NCI-H2171 (cell line): ENCODE results near the gene GON4L.
"Not testable (repeated sequence)": the region's sequence is repeated elsewhere in the genome, so short reads cannot be mapped to it uniquely, and the experiment has no call there.

Experiments
- DNase-seq: peaks from one replicate; lab custom pipeline; 2025; lab: John Stamatoyannopoulos, UW

The GON4L gene

DNA sequence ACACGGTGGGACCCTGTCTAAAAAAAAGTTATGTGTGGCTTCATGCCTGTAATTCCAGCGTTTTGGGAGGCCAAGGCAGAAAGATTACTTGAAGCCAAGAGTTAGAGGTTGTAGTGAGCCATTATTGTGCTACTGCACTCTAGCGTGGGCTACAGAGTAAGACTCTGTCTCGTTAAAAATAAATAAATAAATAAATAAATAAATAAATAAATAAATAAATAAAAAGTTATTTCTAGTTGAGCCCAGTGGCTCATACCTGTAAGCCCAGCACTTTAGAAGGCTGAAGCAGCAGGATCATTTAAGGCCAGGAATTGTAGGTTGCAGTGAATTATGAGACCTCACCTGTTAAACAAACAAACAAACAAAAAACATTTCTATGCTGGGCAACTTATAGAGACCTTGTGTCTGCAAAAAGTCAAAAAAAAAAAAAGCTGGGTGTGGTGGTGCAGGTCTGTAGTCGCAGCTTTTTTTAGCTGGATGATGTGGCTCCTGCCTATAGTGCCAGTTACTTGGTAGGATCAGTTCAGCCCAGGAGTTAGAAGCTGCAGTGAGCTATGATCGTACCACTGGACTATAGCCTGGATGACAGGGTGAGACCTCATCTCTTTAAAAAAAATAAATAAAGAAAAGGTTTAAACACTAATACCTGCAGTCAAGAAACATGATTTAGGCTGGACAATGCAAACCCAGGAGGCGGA, 25.6 kb downstream of the GON4L start:
- DNase-seq: no peak

DNA sequence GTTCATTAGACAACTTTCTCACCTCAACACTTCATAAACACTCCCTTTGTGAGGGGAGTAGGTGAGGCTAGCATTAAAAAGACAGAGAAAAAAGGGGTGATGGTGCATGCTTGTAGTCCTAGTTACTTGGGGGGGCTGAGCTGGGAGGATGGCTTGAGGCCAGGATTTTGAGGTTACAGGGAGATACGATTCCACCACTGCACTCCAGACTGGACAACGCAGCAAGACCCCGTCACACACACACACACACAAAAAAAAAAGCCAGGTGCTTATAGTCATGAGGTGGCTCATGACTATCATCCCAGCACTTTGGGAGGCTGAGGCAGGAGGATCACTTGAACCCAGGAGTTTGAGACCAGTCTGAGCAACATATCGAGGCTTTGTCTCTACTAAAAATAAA, 29.6 kb downstream of the GON4L start:
- DNase-seq: no peak

DNA sequence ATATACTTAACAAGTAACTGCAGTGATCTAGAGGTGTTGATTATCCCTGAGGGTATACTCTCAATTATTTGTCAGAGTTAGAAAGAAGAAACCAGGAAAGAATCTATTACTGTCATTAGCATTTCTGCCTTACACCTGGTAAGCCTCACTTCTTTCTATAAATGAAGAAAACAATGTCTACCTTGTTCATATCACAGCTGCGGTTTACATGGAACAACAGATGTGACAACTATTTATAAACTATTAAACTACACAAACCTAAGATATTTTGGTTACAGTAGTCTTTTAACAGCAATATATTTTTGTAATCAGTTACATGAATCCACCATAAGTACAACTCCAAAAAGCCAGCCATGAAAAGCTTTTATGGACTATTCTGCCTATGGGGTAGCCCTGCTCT, 40.7 kb downstream of the GON4L start:
- DNase-seq: no peak

DNA sequence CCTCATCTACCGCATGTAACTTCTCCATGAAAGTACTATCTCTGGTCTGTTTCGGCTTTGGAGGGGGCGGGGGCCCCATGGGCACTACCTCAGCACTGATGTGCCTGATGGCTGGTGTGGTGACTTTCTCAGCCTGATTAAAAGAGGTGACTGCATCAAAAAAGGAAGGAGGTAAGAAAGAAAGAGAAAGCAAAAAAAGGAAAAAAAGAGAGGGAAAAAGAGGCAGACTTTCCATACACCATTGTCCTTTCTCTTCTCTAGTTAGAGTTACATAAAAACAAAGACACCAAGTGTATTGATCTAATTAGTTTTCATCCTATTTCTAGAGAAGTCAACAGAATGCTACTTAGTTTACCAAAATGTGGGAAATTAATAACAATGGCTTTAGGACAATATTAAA, 43.3 kb downstream of the GON4L start:
- DNase-seq: no peak

DNA sequence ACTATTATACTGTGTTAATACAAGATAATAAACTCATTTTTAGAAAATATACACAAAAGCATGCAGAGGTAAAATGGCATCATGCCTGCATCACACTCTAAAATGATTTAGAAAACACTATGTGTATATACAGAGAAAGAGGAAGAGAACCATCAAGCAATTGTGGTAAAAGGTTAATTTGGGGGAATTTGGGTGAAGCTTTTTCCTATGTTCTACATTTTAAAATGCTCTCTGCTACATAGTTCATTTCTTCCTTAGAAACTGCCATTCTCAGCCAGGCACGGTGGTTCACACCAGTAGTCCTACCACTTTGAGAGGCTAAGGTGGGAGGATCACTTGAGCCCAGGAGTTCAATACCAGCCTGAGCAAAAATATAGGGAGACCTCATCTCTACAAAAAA, 44.1 kb downstream of the GON4L start:
- DNase-seq: no peak

DNA sequence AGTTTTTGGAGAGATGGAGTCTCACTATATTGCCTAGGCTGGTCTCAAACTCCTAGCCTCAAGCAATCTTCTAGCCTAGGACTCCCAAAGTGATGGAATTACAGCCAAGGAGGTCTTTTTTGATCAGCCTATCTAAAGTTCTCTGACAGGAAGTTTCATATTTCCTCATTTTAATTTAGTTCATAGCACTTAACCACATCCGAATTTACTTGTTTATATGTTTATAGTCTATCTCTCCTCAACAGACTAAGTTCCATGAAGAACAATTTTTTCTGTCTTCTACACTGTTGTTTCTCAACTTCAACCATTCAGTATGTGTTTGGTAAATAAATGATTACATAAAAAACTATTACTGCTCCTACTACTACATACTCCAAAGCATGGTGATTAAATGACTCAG, 47.9 kb downstream of the GON4L start:
- DNase-seq: no peak

DNA sequence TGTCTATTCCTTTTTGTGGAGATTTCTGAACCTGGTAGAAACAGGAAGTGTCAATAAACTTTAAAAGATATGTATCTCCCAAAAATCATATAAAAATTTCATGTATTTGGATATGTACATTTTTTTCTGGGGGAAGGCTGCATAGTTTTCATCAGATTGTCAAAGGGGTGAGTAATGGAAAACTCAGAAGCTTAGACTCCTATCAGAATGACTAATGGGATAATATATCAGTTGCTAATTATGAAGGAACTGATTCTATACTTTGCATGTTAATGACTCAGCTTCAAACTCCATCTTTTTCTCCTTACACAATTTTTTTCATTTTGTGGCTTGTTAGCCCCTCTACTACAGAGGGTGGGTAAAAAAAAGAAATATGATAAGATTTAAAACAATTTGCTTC, 55.9 kb downstream of the GON4L start:
- no peak for DNase-seq

DNA sequence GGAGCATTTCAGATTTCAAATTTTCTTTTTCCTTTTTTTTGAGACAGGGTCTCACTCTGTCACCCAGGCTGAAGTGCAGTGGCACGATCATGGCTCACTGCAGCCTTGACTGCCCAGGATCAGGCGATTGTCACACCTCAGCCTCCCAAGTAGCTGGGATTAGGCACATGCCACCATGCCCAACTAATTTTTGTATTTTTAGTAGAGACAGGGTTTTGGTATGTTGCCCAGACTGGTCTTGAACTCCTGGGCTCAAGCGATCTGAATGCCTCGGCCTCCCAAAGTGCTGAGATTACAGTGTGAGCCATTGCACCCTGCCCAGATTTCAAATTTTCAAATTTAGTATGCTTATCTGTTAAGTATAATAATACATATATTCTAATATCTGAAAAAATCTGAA, 61.4 kb downstream of the GON4L start:
- DNase-seq: not testable (repeated sequence)

DNA sequence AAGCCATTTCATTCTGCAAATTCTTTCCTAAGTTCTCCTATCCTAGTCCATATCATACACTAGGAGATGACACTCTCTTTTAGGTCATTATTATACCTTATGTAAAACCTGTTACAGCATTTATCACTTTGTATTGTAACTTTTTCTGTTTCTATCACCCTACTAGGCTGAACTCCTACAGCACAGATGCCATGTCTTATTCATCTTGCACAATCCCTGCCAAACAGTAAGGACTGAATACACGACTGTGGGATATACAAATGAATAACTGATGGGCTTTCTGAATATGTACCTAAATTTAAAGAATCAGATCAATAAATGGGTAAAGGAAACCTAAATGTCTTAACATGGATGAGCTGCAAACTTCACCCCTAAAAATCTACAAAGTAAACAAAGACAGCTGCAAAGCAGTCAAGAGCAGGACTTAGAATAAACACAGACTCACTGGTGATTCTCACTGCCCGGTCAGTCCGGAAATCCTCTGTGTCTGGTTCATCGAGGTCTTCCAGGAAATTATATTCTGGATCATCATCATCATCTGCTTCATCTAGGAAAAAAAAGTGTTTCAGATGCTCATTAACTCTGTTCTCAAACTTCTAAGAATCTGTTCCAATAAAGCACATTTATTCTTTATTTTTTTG, 62.3 kb downstream of the GON4L start:
- no peak for DNase-seq

DNA sequence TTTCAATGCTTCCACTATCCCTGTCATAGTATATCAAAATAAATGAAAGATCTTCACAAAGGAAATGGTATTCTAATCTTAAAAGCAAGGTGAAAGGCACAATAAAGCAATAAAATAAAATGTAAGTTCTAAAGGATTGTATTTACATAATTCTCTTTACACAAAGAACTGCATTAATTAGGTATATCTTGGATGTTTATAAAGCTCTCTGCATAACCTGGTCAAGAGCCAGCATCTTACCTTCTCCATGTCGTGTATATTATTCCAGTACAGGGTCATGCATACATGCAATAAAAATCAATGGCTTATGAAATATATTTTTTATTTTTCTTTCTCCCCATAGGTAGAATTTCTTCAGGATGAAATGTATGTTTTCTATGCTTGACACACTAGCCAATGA, 63.8 kb downstream of the GON4L start:
- DNase-seq: no peak

DNA sequence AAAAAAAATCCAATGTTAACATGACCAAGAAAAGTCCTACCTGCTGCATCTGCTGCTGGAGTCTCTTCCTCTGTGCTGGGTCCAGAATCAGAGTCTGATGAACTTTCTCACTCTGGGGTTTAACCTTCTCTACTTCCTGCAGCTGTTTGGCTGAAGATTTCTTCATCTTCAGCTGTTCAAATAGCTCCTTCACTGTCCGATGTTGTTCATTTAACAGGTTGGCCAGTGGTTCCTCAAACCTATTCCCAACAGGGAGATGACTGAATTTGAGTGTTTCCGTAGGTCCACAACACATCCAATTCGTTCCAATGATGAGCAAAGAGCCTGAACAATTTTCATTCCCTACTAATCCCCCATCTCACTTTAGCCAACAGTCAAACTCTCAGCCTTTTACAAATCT, 79.4 kb downstream of the GON4L start:
- DNase-seq: no peak

DNA sequence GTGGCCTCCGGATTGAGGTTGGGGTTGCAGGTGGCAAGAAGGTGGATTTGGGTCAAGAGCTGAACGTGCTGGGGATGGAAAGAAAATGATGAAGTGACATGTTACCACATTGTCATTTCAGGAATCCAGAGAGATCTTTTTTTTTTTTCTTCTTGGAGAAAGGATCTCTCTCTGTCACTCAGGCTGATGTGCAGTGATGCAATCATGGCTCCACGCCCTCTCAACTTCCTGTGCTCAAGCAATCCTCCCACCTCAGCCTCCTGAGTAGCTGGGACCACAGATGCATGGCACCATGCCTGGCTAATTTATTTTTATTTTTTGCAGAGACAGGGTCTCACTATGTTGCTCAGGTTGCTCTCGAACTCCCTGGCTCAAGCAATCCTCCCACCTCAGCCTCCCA, 80.6 kb downstream of the GON4L start:
- no peak for DNase-seq

DNA sequence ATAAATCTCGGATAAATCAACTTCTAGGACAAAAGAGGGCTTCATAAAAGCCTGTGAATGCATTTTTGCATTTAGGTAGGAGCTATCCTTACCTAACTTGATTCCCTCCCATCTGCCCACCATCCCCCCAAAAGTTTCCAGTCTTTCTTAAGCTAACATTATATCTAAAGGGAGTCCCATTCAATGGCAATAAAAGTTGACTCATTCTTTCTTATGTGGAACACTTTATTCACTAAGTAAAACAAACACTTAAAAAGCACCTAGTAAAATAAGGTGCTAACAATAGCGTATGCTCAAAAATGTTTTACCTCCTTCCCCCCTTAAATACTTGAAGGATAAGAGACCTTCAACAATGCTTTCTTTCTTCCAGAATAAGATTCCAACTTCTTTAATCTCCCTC, 83.8 kb downstream of the GON4L start:
- DNase-seq: no peak

DNA sequence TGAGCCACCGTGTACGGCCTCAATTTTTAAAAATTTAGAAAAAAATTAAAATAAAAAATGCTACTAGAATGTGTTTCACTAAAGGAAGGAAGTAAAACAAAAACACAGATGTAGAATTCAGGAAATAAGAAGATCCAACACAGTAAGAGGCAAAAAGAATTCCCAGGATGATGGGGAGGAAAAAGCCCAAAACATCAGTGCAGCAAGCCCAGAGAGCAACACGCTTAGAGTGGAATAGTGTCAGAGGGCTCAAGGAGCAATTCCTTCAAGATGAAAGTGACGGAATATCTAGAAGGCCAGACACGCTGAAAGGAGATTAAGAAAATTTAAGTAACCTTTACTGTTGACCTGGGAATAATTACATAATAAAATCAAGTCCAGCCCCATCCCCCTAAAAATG, 87.8 kb downstream of the GON4L start:
- DNase-seq: no peak

DNA sequence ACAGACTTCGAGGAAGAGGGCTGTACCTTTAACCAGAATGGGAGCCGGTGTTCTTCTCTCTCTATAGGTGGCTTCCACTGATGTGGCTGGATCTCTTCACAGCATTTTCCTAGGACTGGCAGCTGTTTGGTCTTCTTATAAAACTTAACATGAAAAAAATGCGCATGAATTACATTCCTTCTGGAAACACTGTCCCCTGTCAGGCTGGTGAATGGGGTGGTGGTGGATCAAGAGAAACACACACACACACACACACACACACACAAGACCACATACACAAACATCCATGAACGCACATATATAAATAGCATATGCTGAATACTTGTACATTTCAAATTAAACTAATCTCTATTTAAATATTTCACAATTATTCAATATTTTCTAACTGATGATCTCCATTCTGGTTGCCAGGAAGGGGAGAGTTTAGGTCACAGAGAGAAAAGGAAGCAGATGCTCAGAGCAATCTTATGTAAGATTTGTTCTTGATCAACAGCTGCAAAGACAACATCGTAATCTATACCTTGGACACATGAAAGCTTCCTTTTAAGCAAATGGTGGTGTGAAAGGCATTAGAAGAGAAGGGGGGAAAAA, 89.5 kb downstream of the GON4L start:
- not testable (repeated sequence) for DNase-seq

DNA sequence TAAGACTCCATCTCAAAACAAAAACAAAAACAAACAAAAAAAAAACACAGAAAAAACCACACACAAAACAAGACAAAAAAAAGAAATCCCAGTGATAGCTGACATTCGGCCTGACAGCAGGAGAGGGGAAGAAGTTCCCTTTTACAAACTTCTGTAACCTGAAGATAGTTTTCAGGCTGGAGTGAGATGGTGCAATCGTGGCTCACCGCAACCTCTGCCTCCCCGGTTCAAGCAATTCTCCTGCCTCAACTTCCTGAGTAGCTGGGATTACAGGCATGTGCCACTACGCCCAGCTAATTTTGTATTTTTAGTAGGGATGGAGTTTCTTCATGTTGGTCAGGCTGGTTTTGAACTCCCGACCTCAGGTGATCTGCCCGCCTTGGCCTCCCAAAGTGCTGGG, 93.0 kb downstream of the GON4L start:
- not testable (repeated sequence) for DNase-seq

DNA sequence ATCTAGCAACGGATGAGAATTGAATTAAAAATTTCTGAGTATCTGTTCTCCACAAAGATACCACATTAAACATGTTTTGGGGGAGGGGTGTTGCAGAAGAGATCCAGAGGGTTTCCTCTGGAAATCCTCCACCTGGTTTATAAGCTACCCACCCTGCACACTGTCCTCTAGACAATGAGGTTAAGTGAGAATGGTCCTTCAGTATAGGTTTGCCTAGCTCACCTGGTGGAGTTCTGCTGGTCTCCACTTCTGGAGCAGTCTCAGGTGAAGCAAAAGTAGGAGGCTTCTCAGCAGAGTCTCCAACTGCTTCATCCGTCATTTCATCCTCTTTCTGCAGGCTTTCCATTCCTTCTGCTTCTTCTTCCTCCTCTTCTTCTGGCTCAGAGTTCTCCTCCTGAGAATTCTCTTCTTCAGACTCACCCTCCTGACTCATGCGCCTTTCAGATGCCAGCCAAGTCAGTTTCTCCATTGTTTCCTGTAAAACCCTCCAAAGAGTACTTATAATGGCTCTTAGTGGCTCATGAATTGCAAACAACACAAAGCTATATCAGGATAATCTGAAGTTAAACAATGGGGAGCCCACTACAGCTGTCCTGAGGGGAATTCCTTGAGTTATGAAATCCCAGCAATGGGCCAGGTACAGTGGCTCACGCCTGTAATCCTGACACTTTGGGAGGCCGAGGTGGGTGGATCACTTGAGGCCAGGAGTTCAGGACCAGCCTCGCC, 93.8 kb downstream of the GON4L start:
- not testable (repeated sequence) for DNase-seq

DNA sequence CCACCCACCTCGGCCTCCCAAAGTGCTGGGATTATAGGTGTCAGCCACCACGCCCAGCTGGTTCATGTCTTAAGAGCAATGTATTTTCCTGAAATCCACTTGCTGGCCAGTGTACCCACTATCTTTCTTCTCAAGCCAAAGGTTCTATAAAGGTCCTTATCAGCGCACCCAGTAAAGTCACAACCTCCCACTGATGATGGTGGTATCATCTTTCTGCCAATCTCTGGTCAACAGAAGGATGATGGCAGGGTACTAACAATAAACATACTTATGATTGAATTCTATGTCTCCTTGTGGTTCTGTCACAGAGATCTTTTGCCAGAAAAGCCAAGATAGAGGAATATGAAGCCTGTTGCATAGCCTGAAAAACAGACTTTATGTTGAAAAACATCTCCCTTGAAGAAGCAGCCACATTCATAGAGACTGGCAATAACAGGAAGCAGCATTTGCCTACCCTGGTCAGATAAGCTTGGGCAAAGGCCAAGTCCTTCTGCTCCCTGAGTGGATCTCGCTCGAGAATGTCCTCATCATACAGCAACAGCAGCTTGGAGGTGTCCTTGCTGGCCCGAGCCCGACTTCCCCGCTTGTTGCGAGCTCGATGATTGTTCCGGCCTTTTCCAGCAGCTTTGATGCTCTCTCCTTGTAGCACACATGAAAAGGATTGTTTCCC, 95.1 kb downstream of the GON4L start:
- no peak for DNase-seq

DNA sequence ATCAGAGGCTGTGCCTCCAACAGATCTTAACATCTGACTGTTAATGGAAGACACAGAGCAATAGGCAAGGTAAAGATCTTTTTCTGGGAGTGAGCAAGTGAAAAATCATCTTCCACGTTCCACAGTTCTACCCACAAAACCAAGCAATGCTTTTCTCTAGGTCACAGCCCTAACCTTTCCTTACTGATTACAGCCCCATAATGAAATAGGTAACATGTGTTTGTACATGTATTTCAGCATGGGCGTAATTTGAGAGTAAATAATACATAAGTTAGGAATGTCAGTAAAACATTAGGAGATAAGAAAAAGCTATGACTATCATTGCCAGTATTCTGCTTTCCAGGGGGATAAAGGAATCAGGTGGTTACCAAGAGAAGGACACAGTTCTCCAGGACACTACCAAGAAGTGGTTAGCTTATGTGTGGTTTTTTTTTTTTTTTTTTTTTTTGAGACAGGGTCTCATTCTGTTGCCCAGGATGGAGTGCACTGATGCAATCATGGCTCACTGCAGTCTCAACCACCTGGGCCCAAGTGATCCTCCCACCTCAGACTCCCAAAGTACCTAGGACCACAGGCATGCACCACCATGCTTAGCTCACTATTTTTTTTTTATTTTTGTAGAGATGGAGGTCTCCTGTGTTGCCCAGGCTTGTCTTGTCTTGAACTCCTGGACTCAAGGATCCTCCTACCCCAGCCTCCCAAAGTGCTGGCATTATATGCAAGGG, 96.1 kb downstream of the GON4L start:
- DNase-seq: no peak

DNA sequence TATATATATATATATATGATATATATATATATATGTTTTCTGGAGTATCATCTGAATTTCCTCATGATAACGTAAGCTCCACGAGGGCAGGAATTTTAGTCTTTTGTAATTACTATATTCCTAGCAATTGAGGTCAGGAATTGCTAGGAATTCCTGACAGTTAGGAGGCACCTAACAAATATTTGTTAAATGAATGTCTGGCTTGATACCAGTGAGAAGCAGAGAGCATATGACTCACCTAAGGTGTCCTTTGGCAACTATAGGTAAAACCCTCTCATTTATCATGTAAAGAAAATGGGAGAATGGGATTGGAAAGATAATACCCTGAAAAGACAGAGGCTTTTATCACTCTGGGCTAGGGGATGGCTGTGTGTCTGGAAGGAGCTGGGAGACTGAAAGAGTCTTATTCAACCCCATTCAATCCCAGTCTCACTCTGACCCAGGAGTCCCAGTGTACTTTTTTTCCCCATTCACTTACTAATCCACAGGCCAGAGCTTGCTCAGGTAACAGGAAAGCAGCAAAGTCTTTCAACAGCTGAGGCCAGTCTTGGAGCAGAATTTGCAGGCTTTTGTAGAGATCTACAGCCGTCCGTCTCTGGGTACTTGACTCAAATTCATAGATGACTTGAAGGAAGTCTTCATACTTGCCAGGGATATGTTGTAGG, 96.9 kb downstream of the GON4L start:
- DNase-seq: no peak

DNA sequence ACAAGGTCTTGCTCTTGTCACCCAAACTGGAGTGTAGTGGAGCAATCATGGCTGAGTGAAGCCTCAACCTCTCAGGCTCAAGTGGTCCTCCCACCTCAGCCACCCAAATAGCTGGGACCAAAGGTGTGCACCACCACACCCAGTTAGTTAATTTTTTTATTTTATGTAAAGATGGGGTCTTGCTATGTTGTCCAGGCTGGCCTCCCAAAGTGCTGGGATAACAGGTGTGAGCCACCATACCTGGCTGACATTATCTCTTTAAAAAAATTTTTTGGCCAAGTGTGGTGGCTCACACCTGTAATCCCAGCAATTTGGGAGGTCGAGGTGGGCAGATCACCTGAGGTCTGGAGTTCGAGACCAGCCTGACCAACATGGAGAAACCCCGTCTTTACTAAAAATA, 98.0 kb downstream of the GON4L start:
- DNase-seq: not testable (repeated sequence)
